CMK (cell line): ENCODE measurements around the gene OGT.
"Not testable (repeated sequence)": the region's sequence is repeated elsewhere in the genome, so short reads cannot be mapped to it uniquely, and the experiment has no call there.

ENCODE experiments used
- DNase-seq: peaks from one replicate; pipeline ENCODE4 v3.0.0-alpha.2; 2010; ENCODE audit warnings: low read depth

The OGT gene

DNA sequence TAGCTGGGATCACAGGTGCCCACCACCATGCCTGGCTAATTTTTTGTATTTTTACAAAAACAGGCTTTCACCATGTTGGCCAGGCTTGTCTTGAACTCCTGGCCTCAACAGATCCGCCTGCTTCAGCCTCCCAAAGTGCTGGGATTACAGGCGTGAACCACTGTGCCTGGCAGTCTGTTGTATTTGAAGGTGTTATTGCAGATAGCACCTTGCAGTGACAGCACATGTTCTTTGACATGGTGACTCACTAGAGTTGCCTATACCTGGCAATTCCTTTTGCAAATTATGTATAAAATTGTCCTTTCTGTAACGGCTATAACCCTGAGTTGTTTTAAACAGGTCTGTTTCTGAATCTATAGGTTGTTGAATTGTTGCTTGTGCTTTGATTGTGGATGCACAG lies 7.9 kb downstream of the OGT start:
- no peak for DNase-seq

DNA sequence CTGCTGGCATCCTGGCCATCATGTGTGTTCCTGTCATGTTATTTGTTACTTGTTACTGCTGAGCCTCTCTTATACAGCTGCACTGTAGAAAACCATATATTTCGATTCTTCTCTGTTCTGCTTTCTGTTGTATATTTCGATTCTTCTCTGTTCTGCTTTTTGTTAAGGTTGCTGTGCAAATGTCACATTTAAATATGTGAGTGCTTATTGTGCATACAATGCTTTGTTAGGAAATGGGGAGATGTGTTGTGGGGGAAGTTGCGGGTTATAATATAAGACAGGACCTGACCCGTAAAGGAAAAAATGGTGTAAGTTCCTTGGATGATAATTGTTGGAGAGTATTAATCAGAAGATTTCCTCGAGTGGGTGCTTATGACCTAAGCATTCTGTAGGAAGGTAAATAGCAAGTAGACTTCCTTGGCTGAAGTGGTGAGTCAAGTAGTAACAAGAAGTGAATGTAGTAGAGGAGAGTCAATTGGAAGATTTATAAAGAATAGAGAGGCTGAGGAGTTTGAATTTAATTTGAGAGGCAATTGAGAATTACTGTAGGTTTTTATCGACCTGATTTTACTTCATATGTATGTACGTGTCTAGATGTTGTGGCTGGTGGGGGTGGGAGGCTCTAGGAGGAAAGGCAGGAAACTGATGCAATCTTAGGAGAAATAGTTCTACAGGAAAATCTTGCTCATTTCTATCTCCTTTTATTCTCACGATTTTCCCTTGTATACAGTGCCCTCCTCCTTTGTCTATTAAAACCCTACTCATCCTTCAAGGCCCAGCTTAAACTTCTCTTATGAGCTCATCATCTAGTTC lies 8.5 kb downstream of the OGT start:
- no peak for DNase-seq

DNA sequence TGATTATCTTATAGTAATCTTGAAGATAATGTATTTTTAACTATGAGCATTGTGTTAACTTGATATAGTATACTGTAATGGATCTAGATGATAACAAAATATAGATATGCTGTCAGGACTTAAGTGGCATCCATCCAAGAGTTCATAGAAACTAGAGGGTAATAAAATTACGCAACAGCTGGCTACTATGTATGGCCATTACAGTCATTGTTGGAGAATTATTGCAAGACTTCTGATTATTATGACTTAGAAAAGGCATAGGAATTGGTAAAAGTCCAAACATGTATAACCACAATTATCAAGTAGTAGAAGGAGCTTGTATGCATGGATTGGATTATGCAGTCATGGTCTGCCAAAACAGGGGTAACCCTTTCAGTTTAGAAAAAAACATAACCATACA lies 9.5 kb downstream of the OGT start:
- no peak for DNase-seq

DNA sequence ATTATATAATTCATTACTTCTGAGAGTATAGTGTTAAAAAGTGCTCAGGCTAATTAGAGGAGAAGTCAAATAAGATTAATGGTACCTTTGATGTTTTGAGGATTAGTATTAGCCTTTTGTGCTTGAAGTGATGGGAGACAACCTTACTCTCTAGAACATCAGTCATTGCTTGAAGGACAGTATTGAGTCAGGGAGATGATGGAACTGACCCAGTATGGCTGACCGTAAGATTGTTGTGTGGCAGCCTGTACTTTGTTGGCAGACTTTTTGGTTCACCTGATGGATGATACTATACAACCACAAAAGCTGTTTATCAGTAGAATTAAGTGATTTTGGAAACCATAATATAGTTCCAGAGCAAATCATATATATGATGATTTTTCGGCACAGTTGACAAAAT lies 9.9 kb downstream of the OGT start:
- no peak for DNase-seq

GRCh38 chrX:71543316-71543715 lies 10.4 kb downstream of the OGT start:
- no peak for DNase-seq

- no peak for DNase-seq
Measured at GRCh38 chrX:71545364-71545763, 12.5 kb downstream of the OGT start.

- no peak for DNase-seq
Measured at GRCh38 chrX:71546879-71547278, 14.0 kb downstream of the OGT start.

- DNase-seq, result no peak
Measured at GRCh38 chrX:71547339-71547738, 14.4 kb downstream of the OGT start.

DNA sequence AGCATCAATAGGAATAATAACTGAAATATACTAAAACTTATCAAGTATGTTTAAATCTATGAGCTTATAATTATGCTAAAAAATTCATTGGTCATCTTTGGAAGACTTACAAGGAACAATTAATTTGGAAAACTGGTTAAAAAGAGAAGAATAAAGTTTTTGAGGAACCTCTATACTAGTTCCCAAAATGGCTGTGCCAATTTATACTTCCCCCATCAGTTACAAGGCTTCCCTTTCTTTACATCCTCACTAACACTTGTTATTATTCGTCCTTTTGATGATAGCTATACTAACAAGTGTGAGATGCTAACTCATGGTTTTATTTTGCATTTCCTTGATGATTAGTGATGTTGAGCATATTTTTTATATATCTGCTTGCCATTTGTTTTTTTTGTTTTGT lies 17.1 kb downstream of the OGT start:
- no peak for DNase-seq

GRCh38 chrX:71550578-71550977 lies 17.7 kb downstream of the OGT start:
- no peak for DNase-seq

- no peak for DNase-seq
Measured at GRCh38 chrX:71556036-71556435, 23.1 kb downstream of the OGT start.

GRCh38 chrX:71558920-71559319 lies 26.0 kb downstream of the OGT start:
- no peak for DNase-seq

- DNase-seq, result not testable (repeated sequence)
Measured at GRCh38 chrX:71559773-71560172, 26.9 kb downstream of the OGT start.

DNA sequence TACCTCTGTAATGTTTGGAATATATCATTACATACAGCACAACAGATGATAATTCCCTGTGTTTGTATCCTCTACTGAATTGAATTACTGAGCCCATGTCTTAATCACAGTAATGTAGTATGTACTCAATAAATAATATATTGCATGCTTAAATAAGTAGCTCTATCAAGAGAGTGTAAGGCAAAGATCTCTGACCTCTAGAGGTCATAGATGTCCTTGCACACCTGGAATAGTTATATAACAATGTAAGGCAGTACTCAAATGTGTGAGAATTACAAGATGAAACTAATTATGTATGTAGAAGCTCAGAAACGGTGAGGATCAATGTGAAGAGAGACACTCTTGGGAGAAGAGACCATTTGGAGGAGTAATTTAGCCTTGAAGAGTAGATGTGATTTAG lies 31.0 kb downstream of the OGT start:
- no peak for DNase-seq

GRCh38 chrX:71565474-71566041 lies 32.7 kb downstream of the OGT start:
- DNase-seq, result no peak

DNA sequence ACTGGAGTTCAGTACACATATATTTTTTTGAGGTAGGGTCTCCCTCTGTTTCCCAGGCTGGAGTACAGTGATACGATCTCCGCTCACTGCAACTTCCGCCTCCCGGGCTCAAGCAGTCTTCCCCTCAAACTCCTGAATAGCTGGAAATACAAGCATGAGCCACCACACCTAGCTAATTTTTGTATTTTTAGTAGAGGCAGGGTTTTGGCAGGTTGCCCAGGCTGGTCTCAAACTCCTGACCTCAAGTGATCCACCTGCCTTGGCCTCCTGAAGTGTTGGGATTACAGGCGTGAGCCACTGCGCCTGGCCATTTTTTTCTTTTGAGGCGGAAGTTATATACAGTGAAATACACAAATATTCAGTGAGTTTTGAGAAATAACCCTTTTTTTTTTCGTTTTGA lies 38.5 kb downstream of the OGT start:
- not testable (repeated sequence) for DNase-seq

- no peak for DNase-seq
Measured at GRCh38 chrX:71573590-71573989, 40.7 kb downstream of the OGT start.

DNA sequence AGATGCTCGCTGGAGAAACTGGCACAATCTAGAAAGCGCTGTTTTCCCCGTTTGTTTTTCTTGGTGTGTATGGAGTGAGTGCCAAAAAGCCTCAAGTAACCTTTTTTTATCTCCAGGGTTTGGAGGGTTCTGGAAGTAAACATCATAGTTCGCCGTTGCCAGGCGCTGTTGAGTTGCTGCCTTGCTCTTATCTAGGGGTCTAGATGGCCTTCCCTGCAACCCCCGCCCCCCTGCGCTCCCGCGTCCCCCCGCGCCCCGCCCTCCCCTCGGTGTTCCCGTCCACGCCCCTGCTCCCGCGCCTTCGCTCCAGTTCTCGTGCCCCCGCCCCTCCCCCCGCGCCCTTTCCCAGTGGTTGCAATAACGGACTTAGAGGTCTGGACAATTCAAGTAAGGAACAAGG lies 44.8 kb downstream of the OGT start:
- no peak for DNase-seq

DNA sequence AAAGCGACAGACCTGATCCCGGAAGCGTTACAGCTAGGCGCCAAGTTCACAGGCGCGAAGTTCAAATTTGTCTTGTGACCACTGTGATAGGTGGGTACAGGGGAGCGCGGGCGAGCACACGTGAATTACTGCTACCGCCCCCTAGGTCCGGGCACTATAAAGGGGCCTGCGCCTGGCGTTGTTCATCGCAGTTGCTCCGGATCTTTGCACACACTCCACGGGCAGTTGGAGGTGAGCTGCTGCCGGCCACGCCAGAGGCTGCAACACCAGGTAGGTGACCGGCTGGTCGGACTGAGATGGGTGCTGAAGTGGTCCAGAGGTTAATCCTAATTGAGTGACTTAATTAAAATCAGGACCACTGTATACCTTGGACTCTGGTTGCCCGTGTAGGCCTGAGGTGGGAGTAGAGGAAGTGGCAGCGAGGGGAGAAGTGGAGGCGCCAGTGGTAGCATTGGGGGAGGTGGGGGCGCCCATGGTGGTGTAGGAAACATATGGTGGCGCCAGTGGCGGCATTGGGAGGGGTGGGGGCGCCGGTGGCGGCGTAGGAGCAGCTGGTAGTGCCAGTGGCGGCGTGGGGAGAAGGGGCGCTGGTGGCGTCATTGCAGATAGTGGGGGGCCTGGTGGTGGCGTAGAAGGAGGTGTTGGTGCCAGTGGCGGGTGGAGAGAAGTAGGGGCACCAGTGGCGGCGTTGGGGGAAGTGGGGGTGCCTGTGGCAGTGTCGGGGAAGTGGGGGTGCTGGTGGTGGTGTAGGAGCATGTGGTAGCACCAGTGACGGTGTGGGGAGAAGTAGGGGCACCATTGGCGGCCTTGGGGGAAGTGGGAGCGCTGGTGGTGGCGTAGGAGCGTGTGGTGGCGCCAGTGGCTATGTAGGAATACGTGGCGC lies 45.6 kb downstream of the OGT start, which contains the start of gene GCNA:
Gene GCNA, plus strand, starts transcription at position 185 of the 883 bp plus-strand sequence. CDS start 2,385 bp downstream, outside the sequence.
- DNase-seq, result no peak

DNA sequence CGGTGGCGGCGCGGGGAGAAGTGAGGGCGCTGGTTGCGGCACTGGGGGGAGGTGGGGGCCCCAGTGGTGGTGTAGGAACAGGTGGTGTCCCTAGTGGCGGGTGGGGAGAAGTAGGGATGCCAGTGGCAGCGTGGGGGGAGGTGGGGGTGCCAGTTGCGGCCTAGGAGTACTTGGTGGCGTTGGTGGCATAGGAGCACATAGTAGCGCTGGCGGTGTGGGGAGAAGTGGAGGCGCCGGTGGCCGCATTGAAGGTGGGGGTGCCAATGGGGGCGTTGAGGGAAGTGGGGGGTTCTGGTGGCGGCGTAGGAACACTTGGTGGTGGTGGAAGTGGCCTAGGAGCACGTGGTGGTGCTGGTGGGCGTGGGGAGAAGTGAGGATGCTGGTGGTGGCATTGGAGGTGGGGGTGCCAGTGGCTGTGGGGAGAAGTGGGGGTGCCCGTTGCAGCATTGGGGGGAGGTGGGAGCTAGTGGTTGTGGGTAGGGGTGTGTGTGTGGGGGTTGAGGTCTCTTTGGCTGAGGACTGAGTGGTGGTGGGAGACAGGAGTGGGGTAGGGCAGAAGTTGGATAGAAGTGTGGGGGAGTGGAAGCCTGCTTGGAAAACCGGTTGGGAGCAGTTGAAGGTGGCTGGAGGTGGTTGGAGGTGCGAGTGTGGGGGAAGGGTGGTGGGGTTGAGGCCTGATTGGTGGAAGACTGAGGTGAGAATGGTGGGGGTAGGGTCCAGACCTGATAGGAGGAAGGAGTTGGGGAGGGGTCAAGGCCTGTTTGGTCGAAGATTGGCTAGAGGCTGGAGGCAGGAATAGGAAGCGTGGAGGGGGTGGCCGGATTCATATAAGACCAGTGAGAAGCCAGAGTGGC lies 46.5 kb downstream of the OGT start:
- DNase-seq, result no peak

GRCh38 chrX:71579990-71580380 lies 47.1 kb downstream of the OGT start:
- DNase-seq, result no peak

GRCh38 chrX:71581210-71581609 lies 48.3 kb downstream of the OGT start:
- DNase-seq, result no peak
